HepG2 (cell line): ENCODE results near the gene MEG3. TPM values are rescaled to one million over a fixed set of nuclear protein-coding genes. Genes with fewer than 3 reads are reported as not detected.

Experiments
- CSRNP2 ChIP-seq: sonication (generic); formaldehyde crosslinking; conservative IDR thresholded peaks from 2 replicates; pipeline ENCODE4 v1.8.0; 2022; ENCODE audit warnings: low read depth, missing genetic modification reagents
- FOXP4 ChIP-seq: sonication (generic); formaldehyde crosslinking; IDR thresholded peaks from 2 replicates; pipeline ENCODE4 v1.4.0; 2020; ENCODE audit warnings: missing genetic modification reagents
- GTF3A ChIP-seq: sonication (generic); formaldehyde crosslinking; conservative IDR thresholded peaks from 2 replicates; pipeline ENCODE4 v1.4.0; 2020; ENCODE audit warnings: mild to moderate bottlenecking, missing genetic modification reagents
- HNF1A ChIP-seq, 2 experiments: sonication (generic) in 1 of 2; formaldehyde crosslinking in 1 of 2; IDR thresholded peaks; 2 replicates each; pipeline versions ENCODE4 v1.4.0 to v1.6.1; 2016 to 2020; ENCODE audit warnings: borderline replicate concordance in 1 of 2, low read depth in 1 of 2, mild to moderate bottlenecking in 1 of 2, missing genetic modification reagents in 1 of 2
- MAX ChIP-seq: IDR thresholded peaks from 2 replicates; pipeline ENCODE4 v1.6.1; 2012; ENCODE audit warnings: inconsistent platforms
- MIER3 ChIP-seq: IDR thresholded peaks from 2 replicates; pipeline ENCODE4 v1.6.1; 2016; ENCODE audit warnings: missing compliant biosample characterization, borderline replicate concordance
- RCOR2 ChIP-seq: IDR thresholded peaks from 2 replicates; pipeline ENCODE4 v1.6.1; 2016; ENCODE audit warnings: missing biosample characterization, missing genetic modification reagents
- RNF219 ChIP-seq: sonication (generic); formaldehyde crosslinking; IDR thresholded peaks from 2 replicates; pipeline ENCODE4 v1.5.0; 2020; ENCODE audit warnings: mild to moderate bottlenecking, missing genetic modification reagents
- TEAD2 ChIP-seq: sonication (generic); formaldehyde crosslinking; IDR thresholded peaks from 2 replicates; pipeline ENCODE4 v1.9.0; 2021; ENCODE audit warnings: missing genetic modification reagents
- TFDP1 ChIP-seq: IDR thresholded peaks from 2 replicates; pipeline ENCODE4 v1.6.1; 2016; ENCODE audit warnings: missing compliant biosample characterization, missing genetic modification reagents, borderline replicate concordance
- YY1 ChIP-seq: IDR thresholded peaks from 2 replicates; pipeline ENCODE4 v1.6.1; 2011; ENCODE audit warnings: low read length, low read depth, moderate library complexity, mild to moderate bottlenecking; ENCODE audit not compliant: insufficient read depth, insufficient replicate concordance
- ZNF24 ChIP-seq: fragments of 450-650 bp; IDR thresholded peaks from 2 replicates; pipeline ENCODE4 v1.6.1; 2017; ENCODE audit warnings: antibody characterized with exemption, mild to moderate bottlenecking
- polyA plus RNA-seq, 8 experiments: library from polyadenylated mRNA; depleted of rRNA in 3 of 8; stranded (reverse) in 7 of 8; unstranded in 1 of 8; fragments of >200 nt; fragmentation: Illumina TruSeq in 4 of 8; extraction: Trizol in 4 of 8; gene quantifications; 2 replicates each; pipeline versions ENCODE4 v1.2.1 to v1.2.3, GENCODE V29; 2011 to 2016; ENCODE audit warnings: low read depth in 4 of 8, missing spikeins in 1 of 8, mixed read lengths in 1 of 8; ENCODE audit not compliant: insufficient read depth in 1 of 8
- total RNA-seq, 5 experiments: library from RNA; depleted of rRNA; stranded (reverse); fragments of >200 nt; fragmentation: Illumina TruSeq; extraction: Trizol; gene quantifications; 2 replicates each; pipeline ENCODE4 v1.2.3, GENCODE V29; 2016; ENCODE audit warnings: low read depth in 1 of 5

MEG3 gene
- total and polyA plus RNA-seq, 2 of the 13 experiments (the other 11 are each of a cell fraction or from before 2014, with no cell fraction given) = 0.17 TPM; not detected in 1

- TF ChIP-seq MIER3 (CRISPR knock-in tag) (peak; percentile 48; the same call in 1 of the 2 replicates), GTF3A (no peak), RNF219 (CRISPR knock-in tag) (no peak), ZNF24 (no peak), MAX (peak; percentile 94), HNF1A (IDR thresholded peaks at IDR 0.05; ENCODE audit: low read depth) (no peak; the same call in 1 of the 2 replicates), HNF1A (CRISPR knock-in tag; IDR thresholded peaks at IDR 0.05; ENCODE audit: borderline replicate concordance) (peak; percentile 45; the same call in 1 of the 2 replicates), CSRNP2 (no peak), FOXP4 (peak; percentile 78; the same call in 1 of the 2 replicates), YY1 (peak; percentile 24), TEAD2 (CRISPR knock-in tag) (no peak), TFDP1 (CRISPR knock-in tag) (peak; percentile 80; the same call in 1 of the 2 replicates), RCOR2 (CRISPR knock-in tag) (peak; percentile 25; the same call in 1 of the 2 replicates)
Observed at GRCh38 chr14:100815478-100816285, 10.2 kb upstream of the MEG3 start (continued).
